GM18502 (cell line): Measurements from ENCODE around the gene EGLN3.
A peak's percentile ranks its signal among the peaks of the same experiment; 100 is the strongest.

Experiments used
- ATAC-seq: cut with Tn5 transposase; IDR thresholded peaks from one replicate; pipeline ENCODE4 v1.9.1; 2021; ENCODE audit warnings: mild to moderate bottlenecking; ENCODE audit not compliant: unreplicated experiment, poor library complexity

The EGLN3 gene

GRCh38 chr14:33880330-33880729 is 70.5 kb downstream of the EGLN3 start:
- ATAC-seq = no peak

- peak; percentile 69 for ATAC-seq
Measured at GRCh38 chr14:33879684-33880286, 71.1 kb downstream of the EGLN3 start.

GRCh38 chr14:33876274-33876673 is 74.6 kb downstream of the EGLN3 start:
- no peak for ATAC-seq
